ENCODE results near the gene FOXI1.

The FOXI1 gene

GRCh38 chr5:170132269-170132975 lies 26.7 kb downstream of the FOXI1 start:
- Histone ChIP-seq H3K36me3 (no peaks in the 10 kb centered on the region), H3K9me3 (no peaks in the 10 kb centered on the region), H3K27me3 (no peaks in the 10 kb centered on the region), H3K4me1 (ENCODE audit: control insufficient read depth in 1 of 2, insufficient read depth in 1 of 2, low read depth in 1 of 2, low read length in 1 of 2) (peaks cover 0 to 6% of the 10 kb centered on the region in 2 experiments), H3K4me3 (ENCODE audit: low read depth in 1 of 2, low read length in 1 of 2) (no peak overlapping the region), H3K27ac (no peak overlapping the region)
- TF ChIP-seq CTCF (IDR thresholded peaks at IDR 0.05), result no peak

- Histone ChIP-seq H3K27me3 (no peaks in the 10 kb centered on the region), H3K4me1 (ENCODE audit: control insufficient read depth in 1 of 2, insufficient read depth in 1 of 2, low read depth in 1 of 2, low read length in 1 of 2) (peaks cover 0 to 6% of the 10 kb centered on the region in 2 experiments), H3K36me3 (no peaks in the 10 kb centered on the region), H3K4me3 (ENCODE audit: low read depth in 1 of 2, low read length in 1 of 2) (no peak overlapping the region), H3K9me3 (no peaks in the 10 kb centered on the region), H3K27ac (no peak overlapping the region)
- TF ChIP-seq CTCF (IDR thresholded peaks at IDR 0.05), result no peak
Measured at GRCh38 chr5:170132976-170133448, 27.3 kb downstream of the FOXI1 start.

GRCh38 chr5:170135796-170136490 lies 30.2 kb downstream of the FOXI1 start:
- Histone ChIP-seq H3K4me1 (ENCODE audit: control insufficient read depth in 1 of 2, insufficient read depth in 1 of 2, low read depth in 1 of 2, low read length in 1 of 2) (peaks cover 0 to 6% of the 10 kb centered on the region in 2 experiments), H3K4me3 (ENCODE audit: low read depth in 1 of 2, low read length in 1 of 2) (no peak overlapping the region), H3K27me3 (no peaks in the 10 kb centered on the region), H3K9me3 (no peaks in the 10 kb centered on the region), H3K27ac (no peak overlapping the region), H3K36me3 (no peaks in the 10 kb centered on the region)
- TF ChIP-seq CTCF (IDR thresholded peaks at IDR 0.05), result no peak

- H3K4me3 ChIP-seq (ENCODE audit: low read depth in 1 of 2, low read length in 1 of 2), result no peak overlapping the region
- H3K9me3 ChIP-seq, result no peaks in the 10 kb centered on the region
- H3K36me3 ChIP-seq, result no peaks in the 10 kb centered on the region
- H3K27me3 ChIP-seq, result no peaks in the 10 kb centered on the region
- no peak overlapping the region for H3K27ac ChIP-seq
- peaks cover 0 to 6% of the 10 kb centered on the region in 2 experiments for H3K4me1 ChIP-seq (ENCODE audit: control insufficient read depth in 1 of 2, insufficient read depth in 1 of 2, low read depth in 1 of 2, low read length in 1 of 2)
- no peak for TF ChIP-seq CTCF (IDR thresholded peaks at IDR 0.05)
Measured at GRCh38 chr5:170136506-170136905, 30.8 kb downstream of the FOXI1 start.

- TF ChIP-seq CTCF (IDR thresholded peaks at IDR 0.05), result no peak
- no peaks in the 10 kb centered on the region for H3K9me3 ChIP-seq
- H3K4me1 ChIP-seq (ENCODE audit: control insufficient read depth in 1 of 2, insufficient read depth in 1 of 2, low read depth in 1 of 2, low read length in 1 of 2), result peaks cover 0 to 6% of the 10 kb centered on the region in 2 experiments
- H3K27ac ChIP-seq, result no peak overlapping the region
- no peaks in the 10 kb centered on the region for H3K36me3 ChIP-seq
- no peak overlapping the region for H3K4me3 ChIP-seq (ENCODE audit: low read depth in 1 of 2, low read length in 1 of 2)
- H3K27me3 ChIP-seq, result no peaks in the 10 kb centered on the region
Measured at GRCh38 chr5:170137694-170138214, 32.1 kb downstream of the FOXI1 start.

All from neutrophil (primary cell).